ENCODE data around the gene RAG1.

RAG1 gene

GRCh38 chr11:36601155-36601554, 33.3 kb downstream of the RAG1 start:
- no peak for TF ChIP-seq CTCF (IDR thresholded peaks at IDR 0.05; ENCODE audit: borderline replicate concordance, insufficient read depth, low read depth, low read length)
- no peak overlapping the region for H3K4me3 ChIP-seq (ENCODE audit: low read depth, low read length)

- TF ChIP-seq CTCF (IDR thresholded peaks at IDR 0.05; ENCODE audit: borderline replicate concordance, insufficient read depth, low read depth, low read length), result no peak
- H3K4me3 ChIP-seq (ENCODE audit: low read depth, low read length), result no peak overlapping the region
These were observed 34.3 kb downstream of the RAG1 start for GRCh38 chr11:36602135-36602534.

- no peak for TF ChIP-seq CTCF (IDR thresholded peaks at IDR 0.05; ENCODE audit: borderline replicate concordance, insufficient read depth, low read depth, low read length)
- no peak overlapping the region for H3K4me3 ChIP-seq (ENCODE audit: low read depth, low read length)
These were observed 37.7 kb downstream of the RAG1 start for GRCh38 chr11:36605221-36606216.

GRCh38 chr11:36608491-36609199, 40.8 kb downstream of the RAG1 start:
- no peak overlapping the region for H3K4me3 ChIP-seq (ENCODE audit: low read depth, low read length)
- TF ChIP-seq CTCF (IDR thresholded peaks at IDR 0.05; ENCODE audit: borderline replicate concordance, insufficient read depth, low read depth, low read length), result no peak

GRCh38 chr11:36609383-36609782, 41.6 kb downstream of the RAG1 start:
- no peak overlapping the region for H3K4me3 ChIP-seq (ENCODE audit: low read depth, low read length)
- no peak for TF ChIP-seq CTCF (IDR thresholded peaks at IDR 0.05; ENCODE audit: borderline replicate concordance, insufficient read depth, low read depth, low read length)

GRCh38 chr11:36615826-36616225, 48.0 kb downstream of the RAG1 start:
- TF ChIP-seq CTCF (IDR thresholded peaks at IDR 0.05; ENCODE audit: borderline replicate concordance, insufficient read depth, low read depth, low read length), result no peak
- H3K4me3 ChIP-seq (ENCODE audit: low read depth, low read length), result no peak overlapping the region
